Gastroesophageal sphincter (tissue), 3 donors: ENCODE results near the gene NFAM1.

Experiments
- CTCF ChIP-seq, 4 experiments: fragments of 200-600 bp in 2 of 4; fragments of 450-650 bp in 2 of 4; sonication (generic) in 1 of 4; IDR thresholded peaks; one replicate each; pipeline ENCODE4 v1.5.1; 2017 to 2019; ENCODE audit warnings: antibody characterized with exemption in 4 of 4, mild to moderate bottlenecking in 2 of 4, moderate library complexity in 2 of 4
- POLR2A ChIP-seq, 2 donors: fragments of 450-650 bp; IDR thresholded peaks; one replicate each; pipeline ENCODE4 v1.6.1; 2017; ENCODE audit warnings: antibody characterized with exemption in 2 of 2, mild to moderate bottlenecking in 2 of 2, moderate library complexity in 1 of 2

DNA sequence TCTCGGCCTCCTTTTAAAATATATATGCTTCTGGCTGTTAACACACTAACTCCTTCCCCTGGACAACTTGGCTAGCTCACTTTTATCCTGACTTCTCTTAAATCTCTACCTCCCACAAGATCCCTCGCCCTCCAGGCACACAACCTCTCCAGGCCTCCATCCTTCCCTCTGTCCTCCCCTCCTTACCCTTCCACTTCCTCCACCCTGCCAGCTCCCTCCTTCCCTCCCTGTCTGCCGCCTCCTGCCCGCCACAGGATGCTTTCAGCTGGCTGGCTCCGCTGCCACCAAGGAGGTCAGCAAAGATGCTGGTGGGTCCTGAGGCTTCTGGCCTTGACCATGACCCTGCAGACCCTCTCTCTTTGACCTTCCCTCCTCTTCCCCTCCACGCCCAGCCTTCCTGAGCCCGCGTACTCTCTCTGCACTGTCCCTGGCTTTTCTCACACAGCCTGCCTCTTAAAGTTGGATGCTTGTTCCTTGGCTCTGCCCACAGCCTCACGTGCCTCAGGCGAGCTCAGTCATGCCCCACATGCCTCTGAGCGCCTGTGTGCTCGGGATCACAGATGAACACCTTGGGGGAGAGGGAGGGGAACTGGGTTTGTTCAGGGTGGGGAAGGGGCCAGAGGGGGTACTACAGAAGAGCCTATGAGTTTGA lies 6.7 kb downstream of the NFAM1 start:
- TF ChIP-seq POLR2A (IDR thresholded peaks at IDR 0.05) (no peak), CTCF (IDR thresholded peaks at IDR 0.05) (no peak)
